IMR-90 (cell line): ENCODE measurements around the gene TMEM141. TPM values are rescaled to one million over a fixed set of nuclear protein-coding genes. Genes with fewer than 3 reads are reported as not detected.

ENCODE experiments used
- ATAC-seq: fragments of 200-7000 bp; cut with Tn5 transposase; 2 replicates; pipeline ENCODE4 v1.9.1; 2020; ENCODE audit warnings: low read depth, mild to moderate bottlenecking, moderate library complexity
- BruUV-seq: library from RNA; stranded (reverse); fragments of 400-500 nt; replicated peaks from 2 replicates; lab custom pipeline; 2021; lab: Mats Ljungman, UMichigan
- CTCF ChIA-PET: fragments of 300-600 bp; formaldehyde crosslinking; extraction: SDS; loops from one replicate; lab custom pipeline; 2021; ENCODE audit warnings: antibody characterized with exemption; lab: Yijun Ruan, JAX
- POLR2A ChIA-PET: fragments of 300-600 bp; sonication (Branson Sonifier 250); formaldehyde crosslinking; loops from one replicate; lab custom pipeline; 2022; ENCODE audit warnings: antibody characterized with exemption; ENCODE audit not compliant: unreplicated experiment; lab: Charles Lee
- DNase-seq: peaks from one replicate; pipeline ENCODE4 v3.0.0; 2013
- H2AFZ ChIP-seq: replicated peaks from 2 replicates; pipeline ENCODE3; 2013; ENCODE audit warnings: low read length, mild to moderate bottlenecking; ENCODE audit not compliant: poor library complexity
- H2AK5ac ChIP-seq: 2 replicates; pipeline ENCODE4 v1.6.1; 2013; ENCODE audit warnings: low read depth, low read length, inconsistent platforms
- H2AK9ac ChIP-seq: replicated peaks from 2 replicates; pipeline ENCODE3; 2013; ENCODE audit warnings: mild to moderate bottlenecking, low read depth, low read length, moderate library complexity; ENCODE audit not compliant: poor library complexity
- H2BK120ac ChIP-seq: 2 replicates; pipeline ENCODE4 v1.6.1; 2013; ENCODE audit warnings: low read depth, low read length, inconsistent platforms
- H2BK15ac ChIP-seq: 3 replicates; pipeline ENCODE4 v1.6.1; 2013; ENCODE audit warnings: low read depth, low read length, inconsistent platforms
- H2BK20ac ChIP-seq: 2 replicates; pipeline ENCODE4 v1.6.1; 2013; ENCODE audit warnings: low read depth, mild to moderate bottlenecking, inconsistent platforms, low read length, moderate library complexity
- H2BK5ac ChIP-seq: 2 replicates; pipeline ENCODE4 v1.6.1; 2013; ENCODE audit warnings: mild to moderate bottlenecking, low read depth, low read length, inconsistent platforms; ENCODE audit not compliant: poor library complexity, severe bottlenecking
- H3K14ac ChIP-seq: replicated peaks from 2 replicates; pipeline ENCODE4 v1.6.1; 2013; ENCODE audit warnings: low read depth, low read length, inconsistent platforms
- H3K18ac ChIP-seq: 2 replicates; pipeline ENCODE4 v1.6.1; 2013; ENCODE audit warnings: low read depth, low read length, control low read depth
- H3K23ac ChIP-seq: 2 replicates; pipeline ENCODE4 v1.6.1; 2013; ENCODE audit warnings: low read depth, low read length, inconsistent platforms
- H3K27ac ChIP-seq: 2 replicates; pipeline ENCODE4 v1.5.1; 2013; ENCODE audit warnings: mild to moderate bottlenecking, control low read depth, low read length; ENCODE audit not compliant: insufficient read depth
- H3K27me3 ChIP-seq: 2 replicates; pipeline ENCODE4 v1.6.1; 2013; ENCODE audit warnings: low read length; ENCODE audit not compliant: control insufficient read depth, insufficient read depth
- H3K36me3 ChIP-seq: 2 replicates; pipeline ENCODE4 v1.6.1; 2013; ENCODE audit warnings: low read length, mixed read lengths; ENCODE audit not compliant: control insufficient read depth, insufficient read depth
- H3K4ac ChIP-seq: 2 replicates; pipeline ENCODE4 v1.6.1; 2013; ENCODE audit warnings: low read depth, low read length, inconsistent platforms
- H3K4me1 ChIP-seq: 2 replicates; pipeline ENCODE4 v1.6.1; 2013; ENCODE audit warnings: low read length, mixed read lengths; ENCODE audit not compliant: control insufficient read depth, insufficient read depth
- H3K4me2 ChIP-seq: 2 replicates; pipeline ENCODE4 v1.6.1; 2013; ENCODE audit warnings: low read depth, mild to moderate bottlenecking, control low read depth, low read length, moderate library complexity
- H3K4me3 ChIP-seq: 2 replicates; pipeline ENCODE4 v1.5.1; 2013; ENCODE audit warnings: low read depth, mild to moderate bottlenecking, control low read depth, low read length, moderate library complexity; ENCODE audit not compliant: insufficient read depth
- H3K56ac ChIP-seq: 2 replicates; pipeline ENCODE4 v1.6.1; 2013; ENCODE audit warnings: low read length, inconsistent platforms; ENCODE audit not compliant: insufficient read depth; ENCODE audit errors: extremely low read depth
- H3K79me1 ChIP-seq, 2 experiments: 2 replicates each; pipeline ENCODE4 v1.6.1; 2013; ENCODE audit warnings: low read length in 2 of 2, inconsistent platforms in 1 of 2, low read depth in 1 of 2
- H3K9ac ChIP-seq: 2 replicates; pipeline ENCODE4 v1.6.1; 2013; ENCODE audit warnings: low read depth, low read length, control low read depth
- H3K9me1 ChIP-seq: 2 replicates; pipeline ENCODE4 v1.6.1; 2013; ENCODE audit warnings: low read length, inconsistent platforms; ENCODE audit not compliant: insufficient read depth
- H3K9me3 ChIP-seq: 2 replicates; pipeline ENCODE4 v1.6.1; 2013; ENCODE audit warnings: low read length; ENCODE audit not compliant: control insufficient read depth, insufficient read depth
- H4K20me1 ChIP-seq: 2 replicates; pipeline ENCODE4 v1.6.1; 2013; ENCODE audit warnings: low read length, inconsistent platforms; ENCODE audit not compliant: insufficient read depth
- H4K5ac ChIP-seq: 2 replicates; pipeline ENCODE4 v1.6.1; 2013; ENCODE audit warnings: mild to moderate bottlenecking, low read depth, low read length, control low read depth
- H4K8ac ChIP-seq, 2 experiments: 2 replicates each; pipeline ENCODE4 v1.6.1; 2013; ENCODE audit warnings: low read depth in 2 of 2, low read length in 2 of 2, control low read depth in 1 of 2, inconsistent platforms in 1 of 2
- H4K91ac ChIP-seq: 2 replicates; pipeline ENCODE4 v1.6.1; 2013; ENCODE audit warnings: low read depth, low read length, inconsistent platforms; ENCODE audit not compliant: insufficient read depth
- BHLHE40 ChIP-seq: fragments of 150-350 bp; IDR thresholded peaks from 2 replicates; pipeline ENCODE4 v1.6.1; 2016; ENCODE audit warnings: mild to moderate bottlenecking, low read depth, low read length
- MAFK ChIP-seq: IDR thresholded peaks from 2 replicates; pipeline ENCODE4 v1.6.1; 2012; ENCODE audit warnings: low read depth, low read length, improper control_type of control experiment
- MAZ ChIP-seq: IDR thresholded peaks from 2 replicates; pipeline ENCODE4 v1.6.1; 2012; ENCODE audit warnings: low read depth, mild to moderate bottlenecking, low read length, improper control_type of control experiment, moderate library complexity, borderline replicate concordance
- MXI1 ChIP-seq: IDR thresholded peaks from 2 replicates; pipeline ENCODE4 v1.6.1; 2012; ENCODE audit warnings: low read depth, mild to moderate bottlenecking, low read length, moderate library complexity, borderline replicate concordance
- POLR2A ChIP-seq: IDR thresholded peaks from 2 replicates; pipeline ENCODE4 v1.6.1; 2012; ENCODE audit warnings: mild to moderate bottlenecking, low read depth, low read length
- RAD21 ChIP-seq: IDR thresholded peaks from 2 replicates; pipeline ENCODE4 v1.6.1; 2012; ENCODE audit warnings: low read length, improper control_type of control experiment
- SMC3 ChIP-seq: fragments of 150-350 bp; IDR thresholded peaks from 2 replicates; pipeline ENCODE4 v1.6.1; 2016; ENCODE audit warnings: low read depth, mild to moderate bottlenecking, antibody characterized with exemption, low read length, moderate library complexity
- WGBS, 2 experiments: methylation state at CpG; one replicate each; pipeline versions ENCODE4 v1.1.5 to v1.1.7; 2013; ENCODE audit warnings: missing lambda C conversion rate in 2 of 2; ENCODE audit not compliant: insufficient read length in 1 of 2; ENCODE audit errors: extremely low coverage in 2 of 2; 5-methylcytosine and 5-hydroxymethylcytosine counted together
- dilution Hi-C: fragments of 300-500 bp; cut with HindIII; formaldehyde crosslinking; loops from one replicate; pipeline ENCODE4 v1.14.3; 2018; ENCODE audit warnings: low sequenced_read_pairs; ENCODE audit not compliant: unreplicated experiment
- in situ Hi-C: fragments of 300-500 bp; cut with MboI; formaldehyde crosslinking; loops from 3 replicates; pipeline ENCODE4 v1.14.3; 2019; ENCODE audit warnings: low sequenced_read_pairs, inconsistent platforms, mixed read lengths
- intact Hi-C: fragments of 100-400 bp; cut with micrococcal nuclease; formaldehyde crosslinking; loops from 2 replicates; pipeline ENCODE4 v1.10.0; 2022
- polyA plus RNA-seq, 3 experiments: library from polyadenylated mRNA; depleted of rRNA; stranded (reverse); fragments of >200 nt; gene quantifications; 2 replicates each; pipeline ENCODE4 v1.2.3, GENCODE V29; 2012; ENCODE audit warnings: low replicate concordance in 1 of 3
- total RNA-seq: library from RNA; depleted of rRNA; stranded (reverse); fragments of >200 nt; gene quantifications from 2 replicates; pipeline ENCODE4 v1.2.3, GENCODE V29; 2012

The TMEM141 gene
- total and polyA plus RNA-seq, 2 of the 4 experiments (the other 2 are of a cell fraction), result 39.1 to 77.8 TPM

- intact Hi-C loops, result no loop called here
These were observed 29.6 kb upstream of the TMEM141 start for GRCh38 chr9:136761545-136761981.

More at GRCh38 chr9:136761545-136761981, 29.6 kb upstream of the TMEM141 start:
- Histone ChIP-seq H2AK9ac (no peak overlapping the region), H2BK120ac (no peak overlapping the region), H3K9me3 (peaks cover under 1% of the 10 kb centered on the region; the same call in 1 of the 2 replicates), H3K56ac (no peak overlapping the region), H2BK15ac (no peak overlapping the region), H4K5ac (no peak overlapping the region), H4K8ac (no peak overlapping the region), H3K27me3 (peaks cover 1% of the 10 kb centered on the region; the same call in 1 of the 2 replicates), H3K9ac (no peak overlapping the region), H3K14ac (no peak overlapping the region), H4K20me1 (no peaks in the 10 kb centered on the region), H3K9me1 (no peaks in the 10 kb centered on the region), H3K4me2 (no peak overlapping the region), H2BK20ac (no peak overlapping the region), H2AK5ac (no peak overlapping the region), H3K4me1 (no peaks in the 10 kb centered on the region), H3K27ac (no peak overlapping the region), H2BK5ac (no peak overlapping the region), H3K4me3 (no peak overlapping the region), H2AFZ (no peak overlapping the region), H3K79me1 (no peaks in the 10 kb centered on the region), H4K91ac (no peak overlapping the region), H3K18ac (no peak overlapping the region), H3K23ac (no peak overlapping the region), H3K36me3 (no peaks in the 10 kb centered on the region), H3K4ac (no peak overlapping the region)
- no peak for DNase-seq
- in situ Hi-C loops (no loop called here), dilution Hi-C loops (no loop called here)
- no peak for ATAC-seq
- TF ChIP-seq MAFK, result no peak
- TF ChIP-seq RAD21, result no peak
- TF ChIP-seq MXI1, result no peak
- TF ChIP-seq BHLHE40, result no peak
- no peak for TF ChIP-seq SMC3
- TF ChIP-seq POLR2A, result no peak
- no peak for TF ChIP-seq MAZ
- BruUV-seq, result no TSS peak
- POLR2A ChIA-PET, result interaction anchor here (0.5 kb wide), 1 partner anchor 33 kb away, joined by 3 read pairs; no protein-coding TSS in a partner anchor
- CTCF ChIA-PET, result interaction anchor here (0.6 to 1.7 kb wide), 3 partner anchors 15 to 238 kb away, joined by 3 to 7 read pairs (median 3); no protein-coding TSS in a partner anchor
- 78% methylated on average over 4 of the region's 13 CpGs; no CpG with 5 or more reads in 1 of the 2 experiments for WGBS, 2 experiments
